Endothelial cell (in vitro differentiated cells): Measurements from ENCODE around the gene EEPD1. TPM values are rescaled to one million over a fixed set of nuclear protein-coding genes. Genes with fewer than 3 reads are reported as not detected.

Experiments
- DNase-seq: peaks from one replicate; pipeline ENCODE4 v3.0.0; 2021; ENCODE audit warnings: low spot score
- H3K27ac Mint-ChIP-seq: one replicate; pipeline ENCODE4 v1.8.0; 2021; ENCODE audit warnings: mixed read lengths, inconsistent platforms; ENCODE audit not compliant: unreplicated experiment
- H3K27me3 Mint-ChIP-seq: one replicate; pipeline ENCODE4 v1.8.0; 2021; ENCODE audit warnings: mild to moderate bottlenecking, moderate library complexity, mixed read lengths, inconsistent platforms; ENCODE audit not compliant: unreplicated experiment
- H3K36me3 Mint-ChIP-seq: one replicate; pipeline ENCODE4 v1.8.0; 2021; ENCODE audit warnings: mild to moderate bottlenecking, low read depth, mixed read lengths, inconsistent platforms; ENCODE audit not compliant: unreplicated experiment
- H3K4me1 Mint-ChIP-seq: one replicate; pipeline ENCODE4 v1.8.0; 2021; ENCODE audit warnings: mild to moderate bottlenecking, mixed read lengths, inconsistent platforms; ENCODE audit not compliant: unreplicated experiment
- H3K4me3 Mint-ChIP-seq: one replicate; pipeline ENCODE4 v1.8.0; 2021; ENCODE audit warnings: mild to moderate bottlenecking, mixed read lengths, inconsistent platforms; ENCODE audit not compliant: unreplicated experiment
- H3K9me3 Mint-ChIP-seq: one replicate; pipeline ENCODE4 v1.8.0; 2021; ENCODE audit warnings: mixed read lengths, inconsistent platforms; ENCODE audit not compliant: unreplicated experiment
- CTCF ChIP-seq: fragments of 200-600 bp; sonication (generic); IDR thresholded peaks from one replicate; pipeline ENCODE4 v1.5.0; 2021; ENCODE audit warnings: antibody characterized with exemption; ENCODE audit not compliant: unreplicated experiment
- total RNA-seq: library from RNA; stranded (reverse); fragmentation: NEBNext Ultra II Directional; extraction: Animal tissue kit (Norgen Biotek cat#: 25700); gene quantifications from one replicate; pipeline ENCODE4 v1.2.1, GENCODE V29; 2021; ENCODE audit not compliant: unreplicated experiment

Gene EEPD1
- total RNA-seq, 1 donor from 2014 or later = 12.6 TPM

- Mint-ChIP-seq H3K27ac (no peak overlapping the region), H3K27me3 (no peaks in the 10 kb centered on the region), H3K4me1 (no peaks in the 10 kb centered on the region), H3K4me3 (no peak overlapping the region), H3K36me3 (no peaks in the 10 kb centered on the region), H3K9me3 (no peaks in the 10 kb centered on the region)
- no peak for TF ChIP-seq CTCF
- DNase-seq = no peak
Measured at GRCh38 chr7:36137754-36138153, 15.3 kb upstream of the EEPD1 start.

GRCh38 chr7:36138209-36138608, 14.8 kb upstream of the EEPD1 start:
- Mint-ChIP-seq H3K4me1 (no peaks in the 10 kb centered on the region), H3K36me3 (no peaks in the 10 kb centered on the region), H3K27me3 (no peaks in the 10 kb centered on the region), H3K27ac (no peak overlapping the region), H3K9me3 (no peaks in the 10 kb centered on the region), H3K4me3 (no peak overlapping the region)
- DNase-seq = no peak
- TF ChIP-seq CTCF = no peak

- H3K4me1 Mint-ChIP-seq = peaks cover 4% of the 10 kb centered on the region
- H3K27me3 Mint-ChIP-seq = no peaks in the 10 kb centered on the region
- H3K4me3 Mint-ChIP-seq = no peak overlapping the region
- no peak overlapping the region for H3K27ac Mint-ChIP-seq
- no peak for DNase-seq
- TF ChIP-seq CTCF = no peak
- H3K9me3 Mint-ChIP-seq = no peaks in the 10 kb centered on the region
- H3K36me3 Mint-ChIP-seq = no peaks in the 10 kb centered on the region
Measured at GRCh38 chr7:36141351-36141750, 11.7 kb upstream of the EEPD1 start.

- DNase-seq = no peak
- Mint-ChIP-seq H3K4me1 (peaks cover 4% of the 10 kb centered on the region), H3K27me3 (no peaks in the 10 kb centered on the region), H3K36me3 (no peaks in the 10 kb centered on the region), H3K4me3 (no peak overlapping the region), H3K9me3 (no peaks in the 10 kb centered on the region), H3K27ac (no peak overlapping the region)
- TF ChIP-seq CTCF = no peak
Measured at GRCh38 chr7:36141850-36142249, 11.2 kb upstream of the EEPD1 start.

GRCh38 chr7:36144189-36144588, 8.9 kb upstream of the EEPD1 start:
- Mint-ChIP-seq H3K27me3 (no peaks in the 10 kb centered on the region), H3K36me3 (no peaks in the 10 kb centered on the region), H3K4me1 (peaks cover 5% of the 10 kb centered on the region), H3K4me3 (no peak overlapping the region), H3K9me3 (no peaks in the 10 kb centered on the region), H3K27ac (no peak overlapping the region)
- DNase-seq = no peak
- TF ChIP-seq CTCF = no peak
